K562 (cell line): ENCODE data around the gene MYOG. TPM values are rescaled to one million over a fixed set of nuclear protein-coding genes. Genes with fewer than 3 reads are reported as not detected.
A peak's percentile ranks its signal among the peaks of the same experiment; 100 is the strongest.

Experiments used
- ATAC-seq: fragments of 200-7000 bp; cut with Tn5 transposase; 3 replicates; pipeline ENCODE4 v1.9.1; 2020; ENCODE audit warnings: moderate library complexity
- BruUV-seq: library from RNA; stranded (reverse); fragments of 400-500 nt; replicated peaks from 2 replicates; lab custom pipeline; 2021; lab: Mats Ljungman, UMichigan
- CTCF ChIA-PET: fragments of 300-600 bp; formaldehyde crosslinking; extraction: SDS; loops from one replicate; lab custom pipeline; 2021; ENCODE audit warnings: low intra/inter-chr PET ratio; lab: Yijun Ruan, JAX
- POLR2A ChIA-PET: fragments of 300-600, 350-650 bp; sonication (Branson Sonifier 250); formaldehyde crosslinking; extraction: SDS; loops from one replicate; lab custom pipeline; 2021; ENCODE audit warnings: antibody characterized with exemption, inconsistent platforms; lab: Yijun Ruan, JAX
- DNase-seq, 4 experiments: peaks; one replicate each; pipeline versions ENCODE4 v3.0.0 to v3.0.0-alpha.2; 2011 to 2018; ENCODE audit warnings: low spot score in 3 of 4, mixed read lengths in 3 of 4; ENCODE audit errors: extremely low read depth in 1 of 4
- FAIRE-seq: peaks from 2 replicates; lab custom pipeline; 2011; peaks lifted over from hg19 to GRCh38; lab: Jason Lieb, UNC
- H2AFZ ChIP-seq: 2 replicates; pipeline ENCODE4 v1.6.0; 2011; ENCODE audit warnings: low read depth, low read length, control low read depth, inconsistent platforms
- H3K27ac ChIP-seq: fragments of 200-600 bp; 3 replicates; pipeline ENCODE4 v1.8.0; 2011; ENCODE audit warnings: low read depth, mild to moderate bottlenecking, control low read depth, inconsistent platforms, low read length, moderate library complexity, mixed read lengths; ENCODE audit errors: extremely low read depth
- H3K27me3 ChIP-seq, 2 experiments: fragments of 300-600 bp in 1 of 2; 2 replicates in 1 of 2; 3 replicates in 1 of 2; pipeline versions ENCODE4 v1.6.0 to v1.8.0; 2011; ENCODE audit warnings: inconsistent platforms in 2 of 2, low read length in 2 of 2, mild to moderate bottlenecking in 1 of 2, mixed read lengths in 1 of 2, moderate library complexity in 1 of 2; ENCODE audit not compliant: control insufficient read depth in 2 of 2, insufficient read depth in 2 of 2
- H3K36me3 ChIP-seq: fragments of 300-600 bp; 3 replicates; pipeline ENCODE4 v1.8.0; 2011; ENCODE audit warnings: mild to moderate bottlenecking, low read length, inconsistent platforms; ENCODE audit not compliant: control insufficient read depth, insufficient read depth
- H3K4me1 ChIP-seq, 2 experiments: fragments of 200-600 bp in 1 of 2; replicated peaks in 1 of 2; 2 replicates in 1 of 2; 3 replicates in 1 of 2; pipeline versions ENCODE4 v1.5.1 to v1.8.0; 2011; ENCODE audit warnings: inconsistent platforms in 2 of 2, low read length in 2 of 2, mild to moderate bottlenecking in 1 of 2, mixed read lengths in 1 of 2, moderate library complexity in 1 of 2; ENCODE audit not compliant: control insufficient read depth in 2 of 2, insufficient read depth in 2 of 2
- H3K4me2 ChIP-seq: 2 replicates; pipeline ENCODE4 v1.6.1; 2011; ENCODE audit warnings: low read length, control low read depth, inconsistent platforms, mixed read lengths; ENCODE audit not compliant: insufficient read depth
- H3K4me3 ChIP-seq: fragments of 200-600 bp; sonication (generic), shearing (Covaris generic); 2 replicates; pipeline ENCODE4 v1.5.1; 2016; ENCODE audit warnings: control low read depth, inconsistent platforms
- H3K79me2 ChIP-seq: fragments of 200-600 bp; 3 replicates; pipeline ENCODE4 v1.8.0; 2011; ENCODE audit warnings: low read length, inconsistent platforms; ENCODE audit not compliant: control insufficient read depth, insufficient read depth
- H3K9ac ChIP-seq, 2 experiments: 2 replicates each; pipeline versions ENCODE4 v1.6.0 to v1.6.1; 2011; ENCODE audit warnings: low read depth in 2 of 2, low read length in 2 of 2, control low read depth in 1 of 2, inconsistent platforms in 1 of 2, mild to moderate bottlenecking in 1 of 2, mixed read lengths in 1 of 2; ENCODE audit not compliant: insufficient read depth in 1 of 2
- H3K9me1 ChIP-seq: one replicate; pipeline ENCODE4 v1.6.0; 2011; ENCODE audit warnings: inconsistent platforms, mild to moderate bottlenecking, low read length, moderate library complexity; ENCODE audit not compliant: control insufficient read depth, insufficient read depth
- H3K9me3 ChIP-seq: replicated peaks from 2 replicates; pipeline ENCODE4 v1.5.1; 2011; ENCODE audit warnings: low read depth, low read length, inconsistent platforms; ENCODE audit not compliant: control insufficient read depth, insufficient read depth
- H4K20me1 ChIP-seq: replicated peaks from 2 replicates; pipeline ENCODE4 v1.6.1; 2011; ENCODE audit warnings: low read length, inconsistent platforms, mixed read lengths; ENCODE audit not compliant: control insufficient read depth, insufficient read depth
- BCOR ChIP-seq: fragments of 450-650 bp; IDR thresholded peaks from 2 replicates; pipeline ENCODE4 v1.6.1; 2016
- BHLHE40 ChIP-seq: IDR thresholded peaks from 2 replicates; pipeline ENCODE4 v1.6.1; 2011; ENCODE audit warnings: low read length, improper control_type of control experiment
- ERF ChIP-seq: fragments of 450-650 bp; formaldehyde crosslinking; IDR thresholded peaks from 2 replicates; pipeline ENCODE4 v1.4.0; 2020; ENCODE audit warnings: mild to moderate bottlenecking, mixed read lengths
- HNRNPUL1 ChIP-seq: fragments of 200-400 bp; formaldehyde crosslinking; IDR thresholded peaks from 2 replicates; pipeline ENCODE4 v1.6.1; 2017; ENCODE audit warnings: low read length
- MBD2 ChIP-seq: sonication (generic); IDR thresholded peaks from 2 replicates; pipeline ENCODE4 v1.6.1; 2016; ENCODE audit warnings: low read depth, borderline replicate concordance
- NFE2 ChIP-seq: IDR thresholded peaks from 2 replicates; pipeline ENCODE4 v1.6.1; 2014; ENCODE audit warnings: antibody characterized with exemption, low read depth
- PRPF4 ChIP-seq: fragments of 200-400 bp; formaldehyde crosslinking; IDR thresholded peaks from one replicate; pipeline ENCODE4 v1.6.1; 2017; ENCODE audit warnings: low read length, low read depth, mild to moderate bottlenecking; ENCODE audit not compliant: insufficient read depth, poor library complexity, severe bottlenecking
- RBM25 ChIP-seq: fragments of 200-400 bp; formaldehyde crosslinking; IDR thresholded peaks from 2 replicates; pipeline ENCODE4 v1.6.1; 2018; ENCODE audit warnings: low read length, low read depth, moderate library complexity; ENCODE audit not compliant: severe bottlenecking
- SNIP1 ChIP-seq: fragments of 450-650 bp; IDR thresholded peaks from 2 replicates; pipeline ENCODE4 v1.7.1; 2017; ENCODE audit warnings: low read depth, mild to moderate bottlenecking
- ZFP36 ChIP-seq: fragments of 150-350 bp; IDR thresholded peaks from 2 replicates; pipeline ENCODE4 v1.6.1; 2018; ENCODE audit warnings: low read length, low read depth; ENCODE audit not compliant: partially characterized antibody
- ZNF124 ChIP-seq: sonication (generic); formaldehyde crosslinking; IDR thresholded peaks from 2 replicates; pipeline ENCODE4 v1.8.1; 2022; ENCODE audit warnings: missing genetic modification reagents
- ZNF436 ChIP-seq: fragments of 250-450, 450-650 bp; sonication (Bioruptor Pico); formaldehyde crosslinking; IDR thresholded peaks from 2 replicates; pipeline ENCODE4 v1.7.0; 2020; ENCODE audit warnings: mild to moderate bottlenecking
- ZNF695 ChIP-seq: fragments of 450-650 bp; formaldehyde crosslinking; IDR thresholded peaks from 2 replicates; pipeline ENCODE4 v1.4.0; 2020; ENCODE audit warnings: mild to moderate bottlenecking, moderate library complexity
- WGBS: fragments of 100-300 bp; shearing (Covaris generic); methylation state at CpG from one replicate; pipeline ENCODE4 v1.1.6; 2016; ENCODE audit warnings: low coverage, mixed read lengths; ENCODE audit not compliant: insufficient coverage; ENCODE audit errors: missing lambda C conversion rate; 5-methylcytosine and 5-hydroxymethylcytosine counted together
- in situ Hi-C: fragments of 300-500 bp; cut with MboI; formaldehyde crosslinking; loops from 4 replicates; pipeline ENCODE4 v1.15.0; 2018; ENCODE audit warnings: inconsistent platforms, mixed read lengths
- intact Hi-C: fragments of 100-400 bp; cut with micrococcal nuclease; formaldehyde crosslinking; loops from 2 replicates; pipeline ENCODE4 v1.14.2; 2022
- polyA plus RNA-seq, 8 experiments: library from polyadenylated mRNA; depleted of rRNA in 4 of 8; stranded (reverse) in 5 of 8; unstranded in 3 of 8; fragments of >200 nt; fragmentation: Nextera tagmentation in 2 of 8; fragmentation: Illumina TruSeq in 1 of 8; extraction: Ambion mirVana in 2 of 8; extraction: Trizol in 1 of 8; gene quantifications; 2 replicates each; pipeline versions ENCODE4 v1.2.1 to v1.2.3, GENCODE V29; 2011 to 2014; ENCODE audit warnings: inconsistent platforms in 1 of 8, missing spikeins in 1 of 8
- total RNA-seq, 7 experiments: library from RNA; depleted of rRNA in 6 of 7; stranded (reverse); fragments of >200 nt in 6 of 7; fragmentation: Illumina TruSeq in 2 of 7; extraction: Trizol in 2 of 7; gene quantifications; 2 replicates each; pipeline versions ENCODE4 v1.2.1 to v1.2.3, GENCODE V29; 2011 to 2021; ENCODE audit warnings: low replicate concordance in 1 of 7
- TF ChIP-seq, protein P1 (sequence below): fragments of 250-450 bp; sonication (Bioruptor Pico); IDR thresholded peaks from 2 replicates; pipeline ENCODE4 v1.5.0; 2021; ENCODE audit warnings: mild to moderate bottlenecking, moderate library complexity
- TF ChIP-seq, protein P2 (sequence below), 2 experiments: fragments of 450-650 bp; conservative IDR thresholded peaks; 2 replicates each; pipeline ENCODE4 v1.6.1; 2017; ENCODE audit warnings: mild to moderate bottlenecking in 2 of 2, moderate library complexity in 2 of 2
- TF ChIP-seq, protein P3 (sequence below): sonication (generic); formaldehyde crosslinking; IDR thresholded peaks from 2 replicates; pipeline ENCODE4 v1.9.0; 2022; ENCODE audit warnings: mild to moderate bottlenecking, missing genetic modification reagents

MYOG gene
- total and polyA plus RNA-seq, 9 of the 15 experiments (the other 6 are each of a cell fraction or from before 2014, with no cell fraction given), result not detected

DNA sequence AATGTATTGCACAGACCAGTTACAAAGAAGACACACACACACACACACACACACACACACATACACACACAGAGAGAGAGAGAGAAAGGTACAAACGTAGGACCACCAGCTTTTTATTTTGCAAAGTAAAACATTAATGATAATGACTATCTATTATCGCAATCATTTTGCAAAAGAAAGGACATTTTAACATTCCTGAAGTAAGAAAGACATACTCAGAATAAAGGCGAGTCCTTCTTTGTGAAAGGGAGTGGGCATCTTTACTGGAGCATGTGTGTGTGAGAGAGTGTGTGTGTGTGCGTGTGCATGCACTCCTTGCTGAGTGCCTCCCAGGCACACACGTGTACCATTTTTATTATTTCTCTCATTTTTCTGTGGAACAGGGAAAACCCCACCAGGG is 31.2 kb downstream of the MYOG start (continued):
- TF ChIP-seq, protein P1, sequence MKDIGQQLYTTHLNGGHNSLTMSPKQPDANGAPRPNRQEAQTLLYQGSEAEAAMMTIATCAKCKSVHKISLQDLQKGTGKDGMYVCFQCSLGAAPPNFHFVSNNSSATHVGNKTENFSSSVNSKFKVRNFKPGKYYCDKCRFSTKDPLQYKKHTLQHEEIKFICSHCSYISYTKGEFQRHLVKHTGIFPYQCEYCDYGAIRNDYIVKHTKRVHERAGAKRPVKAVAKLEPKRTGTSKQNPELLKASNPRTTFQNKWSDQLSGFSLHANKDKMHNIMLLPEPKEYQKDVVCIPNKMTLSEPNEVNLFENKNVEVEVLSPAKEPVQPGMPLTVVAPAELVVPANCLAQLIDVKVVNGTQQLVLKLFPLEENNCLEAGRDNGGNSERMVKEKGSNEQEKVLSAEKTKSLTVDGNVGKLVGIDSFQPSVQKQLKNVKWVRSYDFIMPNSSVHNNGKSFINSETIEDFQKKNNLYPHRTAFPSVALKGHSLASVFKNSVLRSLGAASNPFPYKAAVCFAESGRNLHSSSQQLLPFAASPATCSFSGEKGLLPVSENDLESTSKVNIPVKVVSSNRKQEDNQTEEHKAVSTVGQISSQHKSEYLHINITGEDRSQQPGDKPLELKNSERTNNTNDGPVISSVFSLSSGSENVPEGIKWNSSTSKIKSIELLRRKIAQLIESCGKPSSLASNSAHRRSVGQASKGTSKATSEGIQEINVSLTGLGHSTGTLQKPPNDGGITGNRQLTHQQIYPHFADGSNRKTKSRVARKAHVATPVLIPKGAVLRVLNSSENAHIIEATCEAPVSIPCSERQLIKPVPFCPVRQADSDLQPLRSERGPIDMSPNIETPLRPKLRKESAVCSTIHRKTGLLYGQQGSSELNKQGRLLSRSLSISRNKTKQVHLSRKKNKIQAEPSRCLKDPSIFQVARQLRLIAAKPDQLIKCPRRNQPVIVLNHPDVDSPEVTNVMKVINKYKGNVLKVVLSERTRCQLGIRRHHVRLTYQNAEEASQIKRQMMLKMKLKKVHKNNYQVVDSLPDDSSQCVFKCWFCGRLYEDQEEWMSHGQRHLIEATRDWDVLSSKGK (CRISPR knock-in tag), result no peak
- TF ChIP-seq MBD2, result no peak
- no peak for TF ChIP-seq ERF
- no peak for TF ChIP-seq NFE2
- TF ChIP-seq PRPF4, result no peak
- TF ChIP-seq ZNF695 (CRISPR knock-in tag), result no peak

DNA sequence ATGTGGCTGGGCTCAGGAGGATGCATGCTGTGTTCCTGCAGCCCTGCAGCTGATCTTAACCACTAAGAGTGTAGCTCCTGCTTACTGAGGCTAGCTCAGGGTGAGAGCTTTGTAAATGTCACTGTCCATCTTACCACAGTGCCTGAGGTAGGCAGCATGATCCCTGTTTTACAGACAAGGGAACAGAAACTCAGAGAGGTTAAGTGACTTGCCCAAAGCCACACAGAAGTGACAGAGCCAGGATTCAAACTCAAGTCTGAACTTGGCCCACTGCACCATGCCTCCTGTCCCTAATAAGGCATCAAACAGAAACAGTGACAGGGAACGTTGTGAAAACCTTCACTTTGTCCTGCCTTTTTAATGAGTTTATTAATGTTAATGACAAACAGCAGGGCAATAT is 31.6 kb downstream of the MYOG start:
- Histone ChIP-seq H4K20me1 (peaks cover 11% of the 10 kb centered on the region; the same call in 1 of the 2 replicates), H3K4me3 (no peak overlapping the region), H3K27ac (no peak overlapping the region), H3K4me1 (peaks cover 0 to 11% of the 10 kb centered on the region in 2 experiments; a peak in 2 of 5 replicates), H3K36me3 (no peaks in the 10 kb centered on the region), H3K4me2 (no peak overlapping the region), H2AFZ (no peak overlapping the region), H3K79me2 (no peaks in the 10 kb centered on the region), H3K9ac (no peak overlapping the region), H3K27me3 (peaks cover 63 to 90% of the 10 kb centered on the region in 2 experiments), H3K9me3 (no peaks in the 10 kb centered on the region), H3K9me1 (no peaks in the 10 kb centered on the region)
- CTCF ChIA-PET, result no interaction called here
- FAIRE-seq, result no peak
- no peak for ATAC-seq
- 5% methylated on average over 1 of the region's 1 CpG for WGBS
- TF ChIP-seq SNIP1 (no peak), HNRNPUL1 (no peak), BHLHE40 (no peak), ZNF436 (CRISPR knock-in tag) (no peak), ZNF124 (CRISPR knock-in tag) (no peak), ZFP36 (peak; percentile 67), BCOR (peak; percentile 45; the same call in 1 of the 2 replicates), RBM25 (peak; percentile 69)
- TF ChIP-seq, protein P2, sequence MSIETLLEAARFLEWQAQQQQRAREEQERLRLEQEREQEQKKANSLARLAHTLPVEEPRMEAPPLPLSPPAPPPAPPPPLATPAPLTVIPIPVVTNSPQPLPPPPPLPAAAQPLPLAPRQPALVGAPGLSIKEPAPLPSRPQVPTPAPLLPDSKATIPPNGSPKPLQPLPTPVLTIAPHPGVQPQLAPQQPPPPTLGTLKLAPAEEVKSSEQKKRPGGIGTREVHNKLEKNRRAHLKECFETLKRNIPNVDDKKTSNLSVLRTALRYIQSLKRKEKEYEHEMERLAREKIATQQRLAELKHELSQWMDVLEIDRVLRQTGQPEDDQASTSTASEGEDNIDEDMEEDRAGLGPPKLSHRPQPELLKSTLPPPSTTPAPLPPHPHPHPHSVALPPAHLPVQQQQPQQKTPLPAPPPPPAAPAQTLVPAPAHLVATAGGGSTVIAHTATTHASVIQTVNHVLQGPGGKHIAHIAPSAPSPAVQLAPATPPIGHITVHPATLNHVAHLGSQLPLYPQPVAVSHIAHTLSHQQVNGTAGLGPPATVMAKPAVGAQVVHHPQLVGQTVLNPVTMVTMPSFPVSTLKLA (conservative IDR thresholded peaks at IDR 0.05), result no peak
- TF ChIP-seq, protein P3, sequence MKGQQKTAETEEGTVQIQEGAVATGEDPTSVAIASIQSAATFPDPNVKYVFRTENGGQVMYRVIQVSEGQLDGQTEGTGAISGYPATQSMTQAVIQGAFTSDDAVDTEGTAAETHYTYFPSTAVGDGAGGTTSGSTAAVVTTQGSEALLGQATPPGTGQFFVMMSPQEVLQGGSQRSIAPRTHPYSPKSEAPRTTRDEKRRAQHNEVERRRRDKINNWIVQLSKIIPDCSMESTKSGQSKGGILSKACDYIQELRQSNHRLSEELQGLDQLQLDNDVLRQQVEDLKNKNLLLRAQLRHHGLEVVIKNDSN, result no peak
- POLR2A ChIA-PET, result interaction anchor here (0.6 to 0.9 kb wide), 3 partner anchors 28 to 191 kb away, joined by 3 to 7 read pairs (median 3); no protein-coding TSS in a partner anchor
- no TSS peak for BruUV-seq
- in situ Hi-C loops, result no loop called here
- intact Hi-C loops, result no loop called here
- no peak for DNase-seq
